Subcutaneous abdominal adipose tissue (tissue), 5 donors: ENCODE measurements around the gene DGKG.

Experiments used
- H3K27ac ChIP-seq: one replicate; pipeline ENCODE4 v1.7.0; 2013; ENCODE audit warnings: low read depth, mild to moderate bottlenecking, inconsistent platforms, low read length, moderate library complexity
- H3K27me3 ChIP-seq, 5 donors: one replicate each; pipeline ENCODE4 v1.7.0; 2013; ENCODE audit warnings: low read length in 5 of 5, inconsistent platforms in 1 of 5; ENCODE audit not compliant: control insufficient read depth in 5 of 5, insufficient read depth in 4 of 5
- H3K36me3 ChIP-seq, 5 donors: one replicate each; pipeline ENCODE4 v1.7.0; 2013; ENCODE audit warnings: low read length in 5 of 5; ENCODE audit not compliant: control insufficient read depth in 5 of 5, insufficient read depth in 5 of 5
- H3K4me1 ChIP-seq, 5 donors: one replicate each; pipeline ENCODE4 v1.7.0; 2013; ENCODE audit warnings: low read length in 5 of 5, mild to moderate bottlenecking in 3 of 5, moderate library complexity in 1 of 5; ENCODE audit not compliant: control insufficient read depth in 5 of 5, insufficient read depth in 5 of 5
- H3K4me3 ChIP-seq, 5 donors: one replicate each; pipeline ENCODE4 v1.7.0; 2013; ENCODE audit warnings: low read length in 5 of 5, low read depth in 1 of 5
- H3K9ac ChIP-seq, 5 donors: one replicate each; pipeline ENCODE4 v1.7.0; 2013; ENCODE audit warnings: low read length in 5 of 5, mild to moderate bottlenecking in 4 of 5, moderate library complexity in 3 of 5
- H3K9me3 ChIP-seq, 5 donors: one replicate each; pipeline ENCODE4 v1.7.0; 2013; ENCODE audit warnings: low read length in 5 of 5; ENCODE audit not compliant: control insufficient read depth in 5 of 5
- donor health status: healthy.
- donor health status: healthy.
- donor health status: healthy.
- donor health status: healthy.
- donor health status: healthy.

Gene DGKG

GRCh38 chr3:186182850-186183249 is 179.2 kb downstream of the DGKG start:
- peaks cover 0 to 21% (median 6%) of the 10 kb centered on the region in 5 donors for H3K4me1 ChIP-seq
- H3K9ac ChIP-seq: no peak overlapping the region
- H3K27me3 ChIP-seq: no peaks in the 10 kb centered on the region
- peaks cover 0 to 2% (median 0%) of the 10 kb centered on the region in 5 donors for H3K9me3 ChIP-seq
- H3K36me3 ChIP-seq: no peaks in the 10 kb centered on the region
- H3K27ac ChIP-seq: no peak overlapping the region
- no peak overlapping the region for H3K4me3 ChIP-seq

GRCh38 chr3:186181901-186182300 is 180.1 kb downstream of the DGKG start:
- peaks cover 0 to 2% (median 0%) of the 10 kb centered on the region in 5 donors for H3K9me3 ChIP-seq
- no peaks in the 10 kb centered on the region for H3K36me3 ChIP-seq
- no peak overlapping the region for H3K27ac ChIP-seq
- peaks cover 0 to 15% (median 4%) of the 10 kb centered on the region in 5 donors for H3K4me1 ChIP-seq
- no peaks in the 10 kb centered on the region for H3K27me3 ChIP-seq
- H3K4me3 ChIP-seq: no peak overlapping the region
- no peak overlapping the region for H3K9ac ChIP-seq

GRCh38 chr3:186180891-186181481 is 181.0 kb downstream of the DGKG start:
- Histone ChIP-seq H3K4me1 (peaks cover 0 to 8% (median 2%) of the 10 kb centered on the region in 5 donors), H3K9ac (no peak overlapping the region), H3K9me3 (peaks cover 0 to 2% (median 0%) of the 10 kb centered on the region in 5 donors), H3K27me3 (no peaks in the 10 kb centered on the region), H3K36me3 (no peaks in the 10 kb centered on the region), H3K27ac (no peak overlapping the region), H3K4me3 (no peak overlapping the region)

GRCh38 chr3:186180151-186180550 is 181.9 kb downstream of the DGKG start:
- Histone ChIP-seq H3K4me1 (peaks cover 0 to 5% (median 0%) of the 10 kb centered on the region in 5 donors), H3K27me3 (no peaks in the 10 kb centered on the region), H3K36me3 (no peaks in the 10 kb centered on the region), H3K9me3 (peaks cover 0 to 2% (median 0%) of the 10 kb centered on the region in 5 donors), H3K9ac (no peak overlapping the region), H3K4me3 (no peak overlapping the region), H3K27ac (no peak overlapping the region)

GRCh38 chr3:186178412-186178811 is 183.6 kb downstream of the DGKG start:
- Histone ChIP-seq H3K27me3 (no peaks in the 10 kb centered on the region), H3K4me1 (peaks cover 0 to 4% (median 0%) of the 10 kb centered on the region in 5 donors), H3K36me3 (no peaks in the 10 kb centered on the region), H3K9ac (no peak overlapping the region), H3K9me3 (peaks cover 0 to 2% (median 0%) of the 10 kb centered on the region in 5 donors), H3K27ac (no peak overlapping the region), H3K4me3 (no peak overlapping the region)

- Histone ChIP-seq H3K36me3 (no peaks in the 10 kb centered on the region), H3K4me3 (no peak overlapping the region), H3K9me3 (peaks cover 0 to 2% (median 0%) of the 10 kb centered on the region in 5 donors), H3K27me3 (no peaks in the 10 kb centered on the region), H3K27ac (no peak overlapping the region), H3K4me1 (no peaks in the 10 kb centered on the region), H3K9ac (no peak overlapping the region)
Measured at GRCh38 chr3:186176373-186176990, 185.6 kb downstream of the DGKG start.

- Histone ChIP-seq H3K27ac (no peak overlapping the region), H3K9me3 (peaks cover 0 to 2% (median 0%) of the 10 kb centered on the region in 5 donors), H3K4me1 (peaks cover 0 to 3% (median 0%) of the 10 kb centered on the region in 5 donors), H3K27me3 (no peaks in the 10 kb centered on the region), H3K36me3 (no peaks in the 10 kb centered on the region), H3K9ac (no peak overlapping the region), H3K4me3 (no peak overlapping the region)
Measured at GRCh38 chr3:186173224-186173815, 188.7 kb downstream of the DGKG start.

GRCh38 chr3:186172353-186172752 is 189.7 kb downstream of the DGKG start:
- no peak overlapping the region for H3K4me3 ChIP-seq

GRCh38 chr3:186171521-186171920 is 190.5 kb downstream of the DGKG start:
- H3K27me3 ChIP-seq: no peaks in the 10 kb centered on the region
- H3K9ac ChIP-seq: no peak overlapping the region
- H3K4me1 ChIP-seq: peaks cover 0 to 3% (median 0%) of the 10 kb centered on the region in 5 donors
- no peak overlapping the region for H3K27ac ChIP-seq
- no peaks in the 10 kb centered on the region for H3K36me3 ChIP-seq
- H3K9me3 ChIP-seq: no peaks in the 10 kb centered on the region
- H3K4me3 ChIP-seq: no peak overlapping the region

More at GRCh38 chr3:186172353-186172752, 189.7 kb downstream of the DGKG start:
- Histone ChIP-seq H3K27me3 (no peaks in the 10 kb centered on the region), H3K36me3 (no peaks in the 10 kb centered on the region), H3K4me1 (peaks cover 0 to 3% (median 0%) of the 10 kb centered on the region in 5 donors), H3K27ac (no peak overlapping the region), H3K9ac (no peak overlapping the region), H3K9me3 (no peaks in the 10 kb centered on the region)

- Histone ChIP-seq H3K27ac (no peak overlapping the region), H3K27me3 (no peaks in the 10 kb centered on the region), H3K4me3 (no peak overlapping the region), H3K9ac (no peak overlapping the region), H3K4me1 (peaks cover 0 to 3% (median 0%) of the 10 kb centered on the region in 5 donors), H3K36me3 (no peaks in the 10 kb centered on the region), H3K9me3 (no peaks in the 10 kb centered on the region)
Measured at GRCh38 chr3:186170516-186170915, 191.5 kb downstream of the DGKG start.
